ENCODE data around the gene TP73.

TP73 gene

DNA sequence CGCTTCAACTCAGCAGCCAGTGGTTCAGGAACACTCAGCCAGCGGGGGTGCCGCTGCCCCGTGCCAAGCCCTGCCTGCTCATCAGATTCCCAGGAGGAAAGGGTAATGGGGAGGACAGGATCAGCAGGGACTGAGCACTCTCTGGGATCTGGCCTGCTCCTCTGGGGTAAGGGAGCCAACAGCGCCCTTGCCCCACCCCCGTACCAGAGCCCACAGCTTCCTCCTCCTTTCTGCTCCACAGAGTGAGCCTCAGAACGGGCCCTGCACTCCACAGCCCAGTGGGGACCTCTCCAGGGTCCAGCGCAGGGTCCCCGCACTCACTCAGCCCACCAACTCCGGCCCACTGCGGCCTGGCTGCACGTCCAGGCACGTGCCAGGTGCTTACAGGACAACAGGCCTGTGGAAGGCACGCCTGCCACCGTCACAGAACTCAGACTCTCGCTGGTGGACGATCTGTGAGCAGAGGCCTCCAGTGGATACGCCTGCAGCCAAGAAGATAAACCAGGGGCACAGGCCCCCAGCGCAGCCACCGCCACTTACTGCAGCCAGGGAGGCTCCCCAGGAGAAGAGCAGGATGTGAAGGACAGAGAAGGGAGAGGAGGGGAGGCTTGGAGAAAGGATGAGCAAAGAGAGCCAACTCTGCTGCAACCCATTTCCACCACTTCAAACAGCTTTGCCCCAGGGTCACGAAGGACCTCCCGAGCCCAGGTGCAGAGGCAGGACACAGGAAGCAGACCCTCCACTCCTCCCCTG is 43.1 kb upstream of the TP73 start:
- TF ChIP-seq ZFP3 (CRISPR knock-in tag; IDR thresholded peaks at IDR 0.05) (no peak), ZNF565 (CRISPR knock-in tag; conservative IDR thresholded peaks at IDR 0.05; ENCODE audit: low read depth) (no peak), ZNF8 (CRISPR knock-in tag; IDR thresholded peaks at IDR 0.05) (no peak), ZNF70 (CRISPR knock-in tag; IDR thresholded peaks at IDR 0.05) (no peak), TCF4 (CRISPR knock-in tag; IDR thresholded peaks at IDR 0.05; ENCODE audit: borderline replicate concordance) (no peak), GLIS3 (CRISPR knock-in tag; IDR thresholded peaks at IDR 0.05) (no peak), SNAI2 (CRISPR knock-in tag; IDR thresholded peaks at IDR 0.05) (no peak), ARNTL (CRISPR knock-in tag; IDR thresholded peaks at IDR 0.05; ENCODE audit: borderline replicate concordance, low read depth) (no peak), TOX (CRISPR knock-in tag; IDR thresholded peaks at IDR 0.05; ENCODE audit: borderline replicate concordance) (no peak), ZFP30 (CRISPR knock-in tag; IDR thresholded peaks at IDR 0.05) (no peak), BACH2 (CRISPR knock-in tag; IDR thresholded peaks at IDR 0.05; ENCODE audit: borderline replicate concordance) (no peak), OSR1 (CRISPR knock-in tag; IDR thresholded peaks at IDR 0.05) (no peak), ZC3H10 (CRISPR knock-in tag; IDR thresholded peaks at IDR 0.05) (no peak), ESRRG (CRISPR knock-in tag; IDR thresholded peaks at IDR 0.05) (no peak), CSDC2 (CRISPR knock-in tag; IDR thresholded peaks at IDR 0.05) (no peak)
- TF ChIP-seq, protein P1, sequence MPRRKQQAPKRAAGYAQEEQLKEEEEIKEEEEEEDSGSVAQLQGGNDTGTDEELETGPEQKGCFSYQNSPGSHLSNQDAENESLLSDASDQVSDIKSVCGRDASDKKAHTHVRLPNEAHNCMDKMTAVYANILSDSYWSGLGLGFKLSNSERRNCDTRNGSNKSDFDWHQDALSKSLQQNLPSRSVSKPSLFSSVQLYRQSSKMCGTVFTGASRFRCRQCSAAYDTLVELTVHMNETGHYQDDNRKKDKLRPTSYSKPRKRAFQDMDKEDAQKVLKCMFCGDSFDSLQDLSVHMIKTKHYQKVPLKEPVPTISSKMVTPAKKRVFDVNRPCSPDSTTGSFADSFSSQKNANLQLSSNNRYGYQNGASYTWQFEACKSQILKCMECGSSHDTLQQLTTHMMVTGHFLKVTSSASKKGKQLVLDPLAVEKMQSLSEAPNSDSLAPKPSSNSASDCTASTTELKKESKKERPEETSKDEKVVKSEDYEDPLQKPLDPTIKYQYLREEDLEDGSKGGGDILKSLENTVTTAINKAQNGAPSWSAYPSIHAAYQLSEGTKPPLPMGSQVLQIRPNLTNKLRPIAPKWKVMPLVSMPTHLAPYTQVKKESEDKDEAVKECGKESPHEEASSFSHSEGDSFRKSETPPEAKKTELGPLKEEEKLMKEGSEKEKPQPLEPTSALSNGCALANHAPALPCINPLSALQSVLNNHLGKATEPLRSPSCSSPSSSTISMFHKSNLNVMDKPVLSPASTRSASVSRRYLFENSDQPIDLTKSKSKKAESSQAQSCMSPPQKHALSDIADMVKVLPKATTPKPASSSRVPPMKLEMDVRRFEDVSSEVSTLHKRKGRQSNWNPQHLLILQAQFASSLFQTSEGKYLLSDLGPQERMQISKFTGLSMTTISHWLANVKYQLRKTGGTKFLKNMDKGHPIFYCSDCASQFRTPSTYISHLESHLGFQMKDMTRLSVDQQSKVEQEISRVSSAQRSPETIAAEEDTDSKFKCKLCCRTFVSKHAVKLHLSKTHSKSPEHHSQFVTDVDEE (CRISPR knock-in tag; IDR thresholded peaks at IDR 0.05), result no peak
- TF ChIP-seq, protein P2, sequence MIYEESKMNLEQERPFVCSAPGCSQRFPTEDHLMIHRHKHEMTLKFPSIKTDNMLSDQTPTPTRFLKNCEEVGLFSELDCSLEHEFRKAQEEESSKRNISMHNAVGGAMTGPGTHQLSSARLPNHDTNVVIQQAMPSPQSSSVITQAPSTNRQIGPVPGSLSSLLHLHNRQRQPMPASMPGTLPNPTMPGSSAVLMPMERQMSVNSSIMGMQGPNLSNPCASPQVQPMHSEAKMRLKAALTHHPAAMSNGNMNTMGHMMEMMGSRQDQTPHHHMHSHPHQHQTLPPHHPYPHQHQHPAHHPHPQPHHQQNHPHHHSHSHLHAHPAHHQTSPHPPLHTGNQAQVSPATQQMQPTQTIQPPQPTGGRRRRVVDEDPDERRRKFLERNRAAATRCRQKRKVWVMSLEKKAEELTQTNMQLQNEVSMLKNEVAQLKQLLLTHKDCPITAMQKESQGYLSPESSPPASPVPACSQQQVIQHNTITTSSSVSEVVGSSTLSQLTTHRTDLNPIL (CRISPR knock-in tag; IDR thresholded peaks at IDR 0.05; ENCODE audit: low read depth), result no peak
- TF ChIP-seq, protein P3, sequence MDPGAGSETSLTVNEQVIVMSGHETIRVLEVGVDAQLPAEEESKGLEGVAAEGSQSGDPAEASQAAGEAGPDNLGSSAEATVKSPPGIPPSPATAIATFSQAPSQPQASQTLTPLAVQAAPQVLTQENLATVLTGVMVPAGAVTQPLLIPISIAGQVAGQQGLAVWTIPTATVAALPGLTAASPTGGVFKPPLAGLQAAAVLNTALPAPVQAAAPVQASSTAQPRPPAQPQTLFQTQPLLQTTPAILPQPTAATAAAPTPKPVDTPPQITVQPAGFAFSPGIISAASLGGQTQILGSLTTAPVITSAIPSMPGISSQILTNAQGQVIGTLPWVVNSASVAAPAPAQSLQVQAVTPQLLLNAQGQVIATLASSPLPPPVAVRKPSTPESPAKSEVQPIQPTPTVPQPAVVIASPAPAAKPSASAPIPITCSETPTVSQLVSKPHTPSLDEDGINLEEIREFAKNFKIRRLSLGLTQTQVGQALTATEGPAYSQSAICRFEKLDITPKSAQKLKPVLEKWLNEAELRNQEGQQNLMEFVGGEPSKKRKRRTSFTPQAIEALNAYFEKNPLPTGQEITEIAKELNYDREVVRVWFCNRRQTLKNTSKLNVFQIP (CRISPR knock-in tag; IDR thresholded peaks at IDR 0.05; ENCODE audit: borderline replicate concordance, low read depth), result no peak
- TF ChIP-seq, protein P4, sequence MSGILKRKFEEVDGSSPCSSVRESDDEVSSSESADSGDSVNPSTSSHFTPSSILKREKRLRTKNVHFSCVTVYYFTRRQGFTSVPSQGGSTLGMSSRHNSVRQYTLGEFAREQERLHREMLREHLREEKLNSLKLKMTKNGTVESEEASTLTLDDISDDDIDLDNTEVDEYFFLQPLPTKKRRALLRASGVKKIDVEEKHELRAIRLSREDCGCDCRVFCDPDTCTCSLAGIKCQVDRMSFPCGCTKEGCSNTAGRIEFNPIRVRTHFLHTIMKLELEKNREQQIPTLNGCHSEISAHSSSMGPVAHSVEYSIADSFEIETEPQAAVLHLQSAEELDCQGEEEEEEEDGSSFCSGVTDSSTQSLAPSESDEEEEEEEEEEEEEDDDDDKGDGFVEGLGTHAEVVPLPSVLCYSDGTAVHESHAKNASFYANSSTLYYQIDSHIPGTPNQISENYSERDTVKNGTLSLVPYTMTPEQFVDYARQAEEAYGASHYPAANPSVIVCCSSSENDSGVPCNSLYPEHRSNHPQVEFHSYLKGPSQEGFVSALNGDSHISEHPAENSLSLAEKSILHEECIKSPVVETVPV (CRISPR knock-in tag; IDR thresholded peaks at IDR 0.05), result no peak
- no peak for ATAC-seq

DNA sequence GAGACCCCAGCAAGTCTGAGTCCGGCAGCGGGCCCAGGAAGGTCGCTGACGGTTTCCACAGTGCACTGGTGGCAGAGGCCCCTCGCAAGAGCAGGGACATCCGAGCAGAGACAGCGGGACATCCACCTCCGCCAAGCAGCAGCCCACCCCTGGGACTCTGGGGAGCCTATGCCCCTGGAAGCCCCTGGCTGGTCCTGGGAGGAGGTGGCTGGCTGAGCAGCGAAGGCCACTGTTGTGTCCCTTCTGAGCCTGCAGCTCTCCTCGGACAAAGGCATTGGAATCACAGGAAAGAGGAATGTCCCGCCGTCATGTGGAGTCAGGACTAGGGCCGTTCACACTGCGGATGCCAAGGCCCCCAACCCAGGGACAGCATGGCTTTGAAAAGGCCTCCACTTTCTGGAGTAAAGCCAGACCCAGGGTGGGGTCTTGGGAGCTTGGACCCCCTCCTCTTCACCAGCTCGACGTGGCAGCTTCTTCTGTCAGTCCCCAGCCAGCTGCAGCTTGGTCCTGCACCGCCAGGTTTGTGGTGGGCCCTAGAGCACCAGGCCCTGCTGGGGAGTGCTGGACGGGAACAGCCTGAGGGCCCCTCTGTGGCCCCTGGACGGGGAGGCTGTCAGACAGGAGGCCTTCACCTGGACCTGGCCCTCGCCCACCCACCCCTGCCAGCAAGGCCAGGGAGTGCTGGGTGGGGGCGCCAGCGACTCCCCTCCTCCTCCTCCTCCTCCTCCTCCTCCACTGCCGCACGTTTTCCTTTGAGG is 42.4 kb upstream of the TP73 start:
- TF ChIP-seq ZNF8 (CRISPR knock-in tag; IDR thresholded peaks at IDR 0.05) (no peak), TOX (CRISPR knock-in tag; IDR thresholded peaks at IDR 0.05; ENCODE audit: borderline replicate concordance) (no peak), BACH2 (CRISPR knock-in tag; IDR thresholded peaks at IDR 0.05; ENCODE audit: borderline replicate concordance) (no peak), ZNF70 (CRISPR knock-in tag; IDR thresholded peaks at IDR 0.05) (no peak), ZNF565 (CRISPR knock-in tag; conservative IDR thresholded peaks at IDR 0.05; ENCODE audit: low read depth) (no peak), ZFP30 (CRISPR knock-in tag; IDR thresholded peaks at IDR 0.05) (no peak), PPARA (CRISPR knock-in tag; IDR thresholded peaks at IDR 0.05; ENCODE audit: borderline replicate concordance) (no peak), ISL1 (CRISPR knock-in tag; IDR thresholded peaks at IDR 0.05) (no peak)
- TF ChIP-seq, protein P4 (CRISPR knock-in tag; IDR thresholded peaks at IDR 0.05), result no peak
- TF ChIP-seq, protein P2 (CRISPR knock-in tag; IDR thresholded peaks at IDR 0.05; ENCODE audit: low read depth), result no peak
- ATAC-seq, result no peak

Data from SK-N-SH treated with all-trans-retinoic acid at 6 μM for 48 hours (cell line).